ENCODE data around the gene ATP6V0A4.

Gene ATP6V0A4

DNA sequence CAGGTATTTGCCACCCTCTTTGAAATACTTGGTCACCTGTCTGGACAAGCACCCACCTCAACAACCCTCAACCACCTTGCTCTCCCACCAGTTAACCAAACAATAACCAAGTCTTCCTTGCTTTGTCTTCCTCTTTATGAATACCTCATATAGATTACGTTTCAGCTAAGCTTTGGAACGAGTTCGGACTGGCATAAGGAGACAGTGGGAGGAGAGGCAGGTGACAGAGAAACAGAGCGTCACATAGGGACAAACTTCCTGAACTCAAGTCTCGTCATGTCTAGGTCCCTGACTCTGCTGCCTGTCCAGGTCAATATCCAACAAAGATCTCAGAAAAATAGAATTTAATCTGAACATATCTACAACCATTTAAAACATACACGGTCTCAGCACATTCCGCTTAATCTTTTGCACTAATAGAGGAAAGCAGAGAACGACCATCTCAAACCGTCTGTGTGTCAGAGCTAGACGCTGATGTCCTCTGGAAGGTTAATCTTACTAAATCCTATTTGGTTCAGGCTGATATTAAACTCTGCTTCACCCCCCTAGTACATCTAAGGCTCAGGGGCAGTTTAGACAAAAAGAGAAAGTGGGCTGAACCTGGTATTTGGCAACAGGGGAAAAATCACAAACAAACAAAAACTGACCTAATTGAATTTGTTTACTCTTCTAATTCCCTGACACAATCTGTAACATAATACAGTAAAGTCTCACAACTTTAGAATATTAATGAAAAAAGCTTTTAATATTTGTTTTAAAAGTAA, 70.5 kb downstream of the ATP6V0A4 start:
- Histone ChIP-seq H3K4me3 (IDR thresholded peaks at IDR 0.05; ENCODE audit: insufficient read depth, low read depth, low read length) (no peak overlapping the region), H3K36me3 (ENCODE audit: insufficient read depth) (no peaks in the 10 kb centered on the region)
- no peak for TF ChIP-seq CTCF (conservative IDR thresholded peaks at IDR 0.05; ENCODE audit: low read depth, low read length)

DNA sequence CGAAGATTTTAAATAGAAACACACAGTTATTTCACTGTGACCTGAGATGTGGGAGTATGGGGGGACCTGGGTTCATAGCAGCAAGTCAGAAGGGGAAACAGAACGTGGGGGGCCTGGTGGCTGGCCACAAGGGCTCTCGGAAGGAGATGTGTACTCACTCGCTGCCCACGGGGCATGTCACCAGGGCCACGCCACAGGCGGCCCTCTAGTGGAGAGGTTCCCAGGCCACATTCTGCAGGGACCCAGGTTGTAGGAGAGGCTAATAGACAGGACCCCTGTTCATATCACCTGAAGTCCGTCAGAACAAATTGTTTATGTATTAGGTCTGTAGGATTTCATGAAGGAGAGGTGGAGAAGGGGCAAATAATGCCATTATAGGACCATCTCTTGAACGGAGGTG, 71.7 kb downstream of the ATP6V0A4 start:
- H3K36me3 ChIP-seq (ENCODE audit: insufficient read depth): no peaks in the 10 kb centered on the region
- no peak overlapping the region for H3K9ac ChIP-seq
- H3K4me2 ChIP-seq: no peak overlapping the region
- no peak overlapping the region for H3K4me3 ChIP-seq (IDR thresholded peaks at IDR 0.05; ENCODE audit: insufficient read depth, low read depth, low read length)
- no peak for TF ChIP-seq CTCF (conservative IDR thresholded peaks at IDR 0.05; ENCODE audit: low read depth, low read length)
- H2AFZ ChIP-seq (ENCODE audit: low read depth): no peak overlapping the region
- H3K4me1 ChIP-seq (ENCODE audit: low read depth, poor library complexity, severe bottlenecking): no peaks in the 10 kb centered on the region
- H3K27me3 ChIP-seq (ENCODE audit: insufficient read depth, low read depth): no peaks in the 10 kb centered on the region
- H4K20me1 ChIP-seq (ENCODE audit: insufficient read depth): no peaks in the 10 kb centered on the region
- H3K27ac ChIP-seq: no peak overlapping the region
- H3K79me2 ChIP-seq (ENCODE audit: insufficient read depth, low read depth): no peaks in the 10 kb centered on the region

More for the DNA sequence above, 70.5 kb downstream of the ATP6V0A4 start:
- no peak overlapping the region for H3K9ac ChIP-seq
- no peaks in the 10 kb centered on the region for H3K27me3 ChIP-seq (ENCODE audit: insufficient read depth, low read depth)
- H3K4me1 ChIP-seq (ENCODE audit: low read depth, poor library complexity, severe bottlenecking): no peaks in the 10 kb centered on the region
- H3K27ac ChIP-seq: no peak overlapping the region
- no peak overlapping the region for H3K4me2 ChIP-seq
- no peak overlapping the region for H2AFZ ChIP-seq (ENCODE audit: low read depth)
- H3K79me2 ChIP-seq (ENCODE audit: insufficient read depth, low read depth): no peaks in the 10 kb centered on the region
- H4K20me1 ChIP-seq (ENCODE audit: insufficient read depth): no peaks in the 10 kb centered on the region

DNA sequence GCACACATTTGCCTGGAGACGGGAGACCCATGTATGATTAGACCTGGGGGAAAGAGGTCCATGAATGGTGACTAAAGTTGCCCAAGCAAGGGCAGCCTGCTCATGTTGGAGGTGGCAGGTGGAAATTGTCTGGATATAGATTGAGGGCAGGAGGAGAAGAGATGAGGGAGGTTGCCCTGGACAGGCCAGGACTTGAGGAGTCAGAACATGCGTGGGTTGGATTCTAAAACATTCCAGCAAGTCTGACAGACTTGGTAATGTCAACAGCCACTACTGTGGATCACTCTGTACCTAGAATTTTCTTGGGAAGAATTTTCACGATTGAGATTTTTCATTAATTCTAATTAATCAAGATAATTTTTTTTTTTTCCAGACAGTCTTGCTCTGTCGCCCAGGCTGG, 77.7 kb downstream of the ATP6V0A4 start:
- Histone ChIP-seq H3K9ac (no peak overlapping the region), H3K27ac (no peak overlapping the region), H3K79me2 (ENCODE audit: insufficient read depth, low read depth) (no peaks in the 10 kb centered on the region), H4K20me1 (ENCODE audit: insufficient read depth) (no peaks in the 10 kb centered on the region), H2AFZ (ENCODE audit: low read depth) (no peak overlapping the region), H3K4me2 (no peak overlapping the region), H3K36me3 (ENCODE audit: insufficient read depth) (no peaks in the 10 kb centered on the region), H3K4me1 (ENCODE audit: low read depth, poor library complexity, severe bottlenecking) (no peaks in the 10 kb centered on the region), H3K27me3 (ENCODE audit: insufficient read depth, low read depth) (no peaks in the 10 kb centered on the region), H3K4me3 (IDR thresholded peaks at IDR 0.05; ENCODE audit: insufficient read depth, low read depth, low read length) (no peak overlapping the region)
- no peak for TF ChIP-seq CTCF (conservative IDR thresholded peaks at IDR 0.05; ENCODE audit: low read depth, low read length)

GRCh38 chr7:138716889-138717288, 81.1 kb downstream of the ATP6V0A4 start:
- Histone ChIP-seq H3K27me3 (ENCODE audit: insufficient read depth, low read depth) (no peaks in the 10 kb centered on the region), H4K20me1 (ENCODE audit: insufficient read depth) (no peaks in the 10 kb centered on the region), H3K4me1 (ENCODE audit: low read depth, poor library complexity, severe bottlenecking) (no peaks in the 10 kb centered on the region), H3K4me3 (IDR thresholded peaks at IDR 0.05; ENCODE audit: insufficient read depth, low read depth, low read length) (no peak overlapping the region), H2AFZ (ENCODE audit: low read depth) (no peak overlapping the region), H3K4me2 (no peak overlapping the region), H3K9ac (no peak overlapping the region), H3K79me2 (ENCODE audit: insufficient read depth, low read depth) (no peaks in the 10 kb centered on the region), H3K36me3 (ENCODE audit: insufficient read depth) (no peaks in the 10 kb centered on the region), H3K27ac (no peak overlapping the region)
- TF ChIP-seq CTCF (conservative IDR thresholded peaks at IDR 0.05; ENCODE audit: low read depth, low read length): no peak
